C1 segment of cervical spinal cord (tissue), 14 donors: ENCODE results near the gene MAP7.
"Not testable (repeated sequence)": the region's sequence is repeated elsewhere in the genome, so short reads cannot be mapped to it uniquely, and the experiment has no call there.

ENCODE experiments used
- DNase-seq, 14 donors: peaks; one replicate each; lab custom pipeline; 2025; lab: John Stamatoyannopoulos, UW

MAP7 gene

GRCh38 chr6:136470044-136470443 is 80.2 kb downstream of the MAP7 start:
- no peak for DNase-seq

- no peak for DNase-seq
These were observed 81.1 kb downstream of the MAP7 start for GRCh38 chr6:136469154-136469553.

- peak in 10 of 14 donors; percentile 29 to 85 (median 57) for DNase-seq
These were observed 81.5 kb downstream of the MAP7 start for GRCh38 chr6:136468711-136469110.

- no peak for DNase-seq
These were observed 83.0 kb downstream of the MAP7 start for GRCh38 chr6:136467186-136467585.

GRCh38 chr6:136466777-136467176 is 83.4 kb downstream of the MAP7 start:
- peak in 2 of 14 donors; percentile 19 to 29 for DNase-seq

- DNase-seq = no peak
These were observed 84.4 kb downstream of the MAP7 start for GRCh38 chr6:136465766-136466303.

GRCh38 chr6:136464874-136465273 is 85.3 kb downstream of the MAP7 start:
- DNase-seq = peak in 3 of 14 donors; percentile 16 to 59 (median 23)

- no peak for DNase-seq
These were observed 86.1 kb downstream of the MAP7 start for GRCh38 chr6:136464148-136464547.

- no peak for DNase-seq
These were observed 86.5 kb downstream of the MAP7 start for GRCh38 chr6:136463743-136464142.

GRCh38 chr6:136446579-136447187 is 103.5 kb downstream of the MAP7 start:
- DNase-seq = no peak

GRCh38 chr6:136446145-136446544 is 104.1 kb downstream of the MAP7 start:
- no peak for DNase-seq

GRCh38 chr6:136445063-136445462 is 105.2 kb downstream of the MAP7 start:
- DNase-seq = no peak

- DNase-seq = no peak
These were observed 110.0 kb downstream of the MAP7 start for GRCh38 chr6:136440203-136440602.

GRCh38 chr6:136439514-136440190 is 110.6 kb downstream of the MAP7 start:
- DNase-seq = no peak

- DNase-seq = no peak
These were observed 111.8 kb downstream of the MAP7 start for GRCh38 chr6:136438441-136438840.

- DNase-seq = no peak
These were observed 113.0 kb downstream of the MAP7 start for GRCh38 chr6:136437246-136437645.

- no peak for DNase-seq
These were observed 115.1 kb downstream of the MAP7 start for GRCh38 chr6:136435101-136435500.

- DNase-seq = not testable (repeated sequence)
These were observed 118.9 kb downstream of the MAP7 start for GRCh38 chr6:136431306-136431705.

- peak in 1 of 14 donors; percentile 58 for DNase-seq
These were observed 120.8 kb downstream of the MAP7 start for GRCh38 chr6:136429264-136430065.

GRCh38 chr6:136427378-136427717 is 122.9 kb downstream of the MAP7 start:
- no peak for DNase-seq

GRCh38 chr6:136426627-136427377 is 123.4 kb downstream of the MAP7 start:
- no peak for DNase-seq

GRCh38 chr6:136425793-136426192 is 124.4 kb downstream of the MAP7 start:
- DNase-seq = no peak
